BJ (cell line): ENCODE measurements around the gene PACSIN2. TPM values are rescaled to one million over a fixed set of nuclear protein-coding genes. Genes with fewer than 3 reads are reported as not detected.

ENCODE experiments used
- CTCF ChIA-PET: fragments of 350-600 bp; formaldehyde crosslinking; extraction: SDS; loops from one replicate; lab custom pipeline; 2021; ENCODE audit warnings: antibody characterized with exemption, inconsistent platforms; lab: Yijun Ruan, JAX
- POLR2A ChIA-PET: fragments of 300-600 bp; sonication (Branson Sonifier 250); formaldehyde crosslinking; extraction: SDS; loops from one replicate; lab custom pipeline; 2021; ENCODE audit warnings: antibody characterized with exemption; lab: Charles Lee
- DNase-seq: peaks from one replicate; pipeline ENCODE4 v3.0.0-alpha.2; 2011; ENCODE audit warnings: low read depth
- H3K27me3 ChIP-seq: 2 replicates; pipeline ENCODE4 v1.6.0; 2011; ENCODE audit warnings: low read length; ENCODE audit not compliant: control insufficient read depth, insufficient read depth
- H3K36me3 ChIP-seq: 2 replicates; pipeline ENCODE4 v1.5.1; 2011; ENCODE audit warnings: low read length; ENCODE audit not compliant: control insufficient read depth, insufficient read depth
- H3K4me3 ChIP-seq: 2 replicates; pipeline ENCODE4 v1.5.1; 2011; ENCODE audit warnings: low read depth, mild to moderate bottlenecking, control low read depth, low read length
- polyA plus RNA-seq: library from polyadenylated mRNA; depleted of rRNA; stranded (reverse); fragments of >200 nt; gene quantifications from 2 replicates; pipeline ENCODE4 v1.2.3, GENCODE V29; 2011
- TF ChIP-seq, protein P1 (sequence below): IDR thresholded peaks from 2 replicates; pipeline ENCODE4 v1.5.1; 2011; ENCODE audit warnings: low read depth, mild to moderate bottlenecking, control low read depth, inconsistent platforms, low read length, moderate library complexity; ENCODE audit not compliant: insufficient read depth

The PACSIN2 gene
- polyA plus RNA-seq, 1 experiment = 86.3 TPM

DNA sequence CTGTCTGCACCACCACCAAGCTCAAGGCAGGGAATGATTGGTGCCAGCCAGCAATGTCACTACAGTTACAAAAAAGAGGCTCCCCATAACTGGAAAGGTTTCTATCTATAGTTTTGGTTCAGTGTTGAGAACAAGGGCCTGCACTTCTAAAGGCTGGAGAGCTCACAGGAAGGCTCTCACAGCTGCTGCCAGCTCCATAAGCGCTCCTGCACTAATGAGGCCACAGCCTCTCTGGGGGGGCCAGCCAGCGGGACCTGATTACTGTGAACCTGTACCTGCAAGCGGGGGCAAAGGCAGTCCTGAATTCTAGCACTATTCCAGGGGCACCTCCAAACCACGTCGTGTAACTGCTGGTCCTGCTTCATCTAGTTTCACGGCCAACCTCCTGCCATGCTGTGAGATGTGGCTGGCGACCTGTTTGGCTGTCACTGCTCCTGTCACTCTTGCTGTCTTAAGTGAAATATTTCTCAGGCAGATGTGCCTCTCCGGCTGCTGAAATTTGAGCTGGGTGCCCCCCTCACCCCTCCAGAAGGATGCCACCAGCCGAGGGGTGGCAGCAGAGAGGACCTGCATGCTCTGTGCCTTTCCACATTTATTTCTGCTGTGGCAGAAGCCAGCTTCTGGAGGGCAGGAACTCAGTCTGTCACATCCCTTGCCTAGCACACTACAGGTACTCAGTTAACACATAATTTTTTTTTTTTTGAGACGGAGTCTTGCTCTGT lies 104.6 kb downstream of the PACSIN2 start:
- Histone ChIP-seq H3K27me3 (no peaks in the 10 kb centered on the region), H3K4me3 (no peak overlapping the region), H3K36me3 (peaks cover 8% of the 10 kb centered on the region)
- POLR2A ChIA-PET = no interaction called here
- no peak for DNase-seq
- CTCF ChIA-PET = no interaction called here
- TF ChIP-seq, protein P1, sequence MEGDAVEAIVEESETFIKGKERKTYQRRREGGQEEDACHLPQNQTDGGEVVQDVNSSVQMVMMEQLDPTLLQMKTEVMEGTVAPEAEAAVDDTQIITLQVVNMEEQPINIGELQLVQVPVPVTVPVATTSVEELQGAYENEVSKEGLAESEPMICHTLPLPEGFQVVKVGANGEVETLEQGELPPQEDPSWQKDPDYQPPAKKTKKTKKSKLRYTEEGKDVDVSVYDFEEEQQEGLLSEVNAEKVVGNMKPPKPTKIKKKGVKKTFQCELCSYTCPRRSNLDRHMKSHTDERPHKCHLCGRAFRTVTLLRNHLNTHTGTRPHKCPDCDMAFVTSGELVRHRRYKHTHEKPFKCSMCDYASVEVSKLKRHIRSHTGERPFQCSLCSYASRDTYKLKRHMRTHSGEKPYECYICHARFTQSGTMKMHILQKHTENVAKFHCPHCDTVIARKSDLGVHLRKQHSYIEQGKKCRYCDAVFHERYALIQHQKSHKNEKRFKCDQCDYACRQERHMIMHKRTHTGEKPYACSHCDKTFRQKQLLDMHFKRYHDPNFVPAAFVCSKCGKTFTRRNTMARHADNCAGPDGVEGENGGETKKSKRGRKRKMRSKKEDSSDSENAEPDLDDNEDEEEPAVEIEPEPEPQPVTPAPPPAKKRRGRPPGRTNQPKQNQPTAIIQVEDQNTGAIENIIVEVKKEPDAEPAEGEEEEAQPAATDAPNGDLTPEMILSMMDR = no peak

- ChIA-PET CTCF (no interaction called here), POLR2A (no interaction called here)
- Histone ChIP-seq H3K36me3 (peaks cover 8% of the 10 kb centered on the region), H3K27me3 (no peaks in the 10 kb centered on the region), H3K4me3 (no peak overlapping the region)
- DNase-seq = no peak
- TF ChIP-seq, protein P1 = no peak
These were observed 105.4 kb downstream of the PACSIN2 start for GRCh38 chr22:42909363-42910058.

DNA sequence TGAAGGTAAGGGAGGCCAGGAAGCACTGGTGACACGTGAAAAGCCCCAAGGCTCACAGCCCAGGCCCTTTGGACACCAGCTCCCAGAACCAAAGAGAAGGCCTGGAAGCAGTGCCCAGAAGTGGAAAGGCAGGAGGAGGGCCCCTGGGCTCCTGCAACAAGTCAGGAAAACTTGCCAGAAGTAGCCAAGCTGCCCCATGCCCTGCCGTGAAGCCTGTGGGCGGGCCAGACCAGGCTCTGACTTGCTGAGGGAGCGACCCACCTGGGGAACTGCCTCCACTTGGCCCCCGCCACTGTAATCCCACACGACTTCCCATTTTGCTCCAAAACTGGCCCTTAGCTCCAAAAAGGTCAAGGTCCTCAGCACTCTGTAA lies 106.6 kb downstream of the PACSIN2 start:
- TF ChIP-seq, protein P1 = no peak
- H3K27me3 ChIP-seq = no peaks in the 10 kb centered on the region
- CTCF ChIA-PET = interaction anchor here (1.1 to 1.4 kb wide), 2 partner anchors 17 to 41 kb away, joined by 3 read pairs; no protein-coding TSS in a partner anchor
- DNase-seq = no peak
- POLR2A ChIA-PET = no interaction called here
- H3K36me3 ChIP-seq = peaks cover 8% of the 10 kb centered on the region
- no peak overlapping the region for H3K4me3 ChIP-seq

- TF ChIP-seq, protein P1 = no peak
- ChIA-PET CTCF (interaction anchor here (1.1 to 1.4 kb wide), 2 partner anchors 17 to 40 kb away, joined by 3 read pairs; no protein-coding TSS in a partner anchor), POLR2A (no interaction called here)
- Histone ChIP-seq H3K4me3 (no peak overlapping the region), H3K36me3 (peaks cover 8% of the 10 kb centered on the region), H3K27me3 (no peaks in the 10 kb centered on the region)
- DNase-seq = no peak
These were observed 107.3 kb downstream of the PACSIN2 start for GRCh38 chr22:42907404-42908373.
